ENCODE data around the gene C16orf74. TPM values are rescaled to one million over a fixed set of nuclear protein-coding genes. Genes with fewer than 3 reads are reported as not detected.

C16orf74 gene
- total RNA-seq, 1 experiment from 2014 or later, result 68.5 TPM

DNA sequence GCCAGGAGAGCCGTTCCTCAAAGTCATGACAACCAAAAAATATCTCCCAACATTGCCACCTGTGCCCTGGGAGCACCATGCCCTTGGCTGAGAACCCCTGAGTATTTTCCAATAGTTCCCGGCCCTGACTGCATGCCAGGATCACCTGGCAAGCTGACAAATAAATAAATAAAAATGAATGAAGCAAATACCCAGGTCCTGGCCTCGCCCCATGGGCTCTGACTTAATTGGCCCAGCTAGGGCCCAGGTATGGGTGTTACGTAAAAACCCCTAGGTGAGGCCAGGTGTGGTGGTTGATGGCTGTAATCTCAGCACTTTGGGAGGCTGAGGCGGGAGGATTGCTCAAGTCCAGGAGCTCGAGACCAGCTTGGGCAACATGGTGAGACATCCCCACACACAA is 2.7 kb upstream of the C16orf74 start:
- peaks cover 24% of the 10 kb centered on the region for H3K4me1 Mint-ChIP-seq (ENCODE audit: insufficient read depth, unreplicated experiment)
- BruUV-seq (replicated peaks), result no TSS peak
- peak; percentile 95 for DNase-seq (ENCODE audit: unreplicated experiment)
- H3K27me3 Mint-ChIP-seq (ENCODE audit: insufficient read depth, unreplicated experiment), result no peaks in the 10 kb centered on the region
- no peak overlapping the region for H3K4me3 Mint-ChIP-seq (ENCODE audit: unreplicated experiment)
- H3K9me3 Mint-ChIP-seq (ENCODE audit: unreplicated experiment), result no peaks in the 10 kb centered on the region
- no peak overlapping the region for H3K27ac Mint-ChIP-seq (ENCODE audit: low read depth, unreplicated experiment)
- CTCF ChIA-PET, result interaction anchor here (0.8 to 1.7 kb wide), 2 partner anchors 17 to 21 kb away, joined by 3 to 4 read pairs; no protein-coding TSS in a partner anchor
- intact Hi-C loops (cut with micrococcal nuclease), result loop anchor here (5.0 kb wide), 1 partner anchor 44 kb away; the partner anchor contains the start of genes COX4I1 and EMC8
- POLR2A ChIA-PET, result interaction anchor here (1.2 to 2.9 kb wide), 4 partner anchors 14 to 141 kb away, joined by 5 to 13 read pairs (median 7); partner anchors contain the start of gene GSE1
- TF ChIP-seq CTCF (IDR thresholded peaks at IDR 0.05; ENCODE audit: unreplicated experiment), result no peak
- H3K36me3 Mint-ChIP-seq (ENCODE audit: insufficient read depth, unreplicated experiment), result peaks cover 8% of the 10 kb centered on the region

- TF ChIP-seq CTCF (IDR thresholded peaks at IDR 0.05; ENCODE audit: unreplicated experiment), result no peak
- no TSS peak for BruUV-seq (replicated peaks)
These were observed 1.9 kb upstream of the C16orf74 start for GRCh38 chr16:85752511-85753420.

DNA sequence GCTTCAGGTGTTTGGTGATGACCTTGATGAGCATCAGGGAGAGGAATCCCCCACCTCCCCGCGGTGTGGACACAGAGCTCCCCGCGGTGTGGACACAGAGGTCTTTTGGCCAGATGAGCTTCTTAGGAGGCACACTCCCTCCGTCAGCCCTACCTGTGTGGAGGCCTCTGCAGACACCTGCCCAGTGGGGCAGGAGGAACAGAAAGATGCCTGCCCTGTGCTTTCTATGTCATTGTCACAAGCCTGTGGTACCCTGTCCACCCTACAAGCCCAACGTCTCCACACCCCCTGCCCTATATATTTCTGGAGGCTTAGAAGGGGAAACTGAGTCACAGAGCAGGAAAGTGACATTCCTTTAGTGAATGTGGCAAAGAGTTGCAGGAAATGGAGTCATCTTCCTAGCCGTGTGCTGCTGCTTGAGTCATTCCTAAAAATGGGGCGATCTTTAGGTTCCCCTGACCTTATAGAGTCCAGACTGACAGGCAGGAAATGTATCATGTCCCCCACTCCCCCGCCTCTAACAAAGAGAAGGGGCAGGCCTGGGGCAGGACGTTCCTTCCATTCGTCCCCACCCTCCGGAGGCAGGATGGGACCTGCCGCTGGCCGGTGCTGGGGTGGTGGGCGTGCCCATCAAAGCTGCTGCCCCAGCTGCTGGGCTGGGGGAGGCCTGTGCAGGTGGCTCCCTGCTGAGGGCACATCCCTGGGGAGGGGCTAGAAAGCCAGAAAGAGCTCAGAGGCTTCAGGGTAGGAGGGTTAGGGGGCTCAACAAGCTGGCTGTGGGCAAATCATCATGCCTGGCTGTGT is 1.0 kb upstream of the C16orf74 start:
- ChIA-PET CTCF (interaction anchor here (0.6 to 1.2 kb wide), 6 partner anchors 9 to 47 kb away, joined by 3 to 5 read pairs (median 4); no protein-coding TSS in a partner anchor), POLR2A (interaction anchor here (0.7 to 2.9 kb wide), 6 partner anchors 11 to 49 kb away, joined by 3 to 14 read pairs (median 4); no protein-coding TSS in a partner anchor)
- BruUV-seq (replicated peaks), result TSS peak; percentile 73
- intact Hi-C loops (cut with micrococcal nuclease), result loop anchor here (2.0 to 5.0 kb wide), 2 partner anchors 31 to 45 kb away; partner anchors contain the start of genes COX4I1 and EMC8
- DNase-seq (ENCODE audit: unreplicated experiment), result peak; percentile 88
- Mint-ChIP-seq H3K9me3 (ENCODE audit: unreplicated experiment) (no peaks in the 10 kb centered on the region), H3K4me3 (ENCODE audit: unreplicated experiment) (peak overlapping the region; percentile 79), H3K36me3 (ENCODE audit: insufficient read depth, unreplicated experiment) (peaks cover 8% of the 10 kb centered on the region), H3K27ac (ENCODE audit: low read depth, unreplicated experiment) (no peak overlapping the region), H3K4me1 (ENCODE audit: insufficient read depth, unreplicated experiment) (peaks cover 23% of the 10 kb centered on the region), H3K27me3 (ENCODE audit: insufficient read depth, unreplicated experiment) (no peaks in the 10 kb centered on the region)
- TF ChIP-seq CTCF (IDR thresholded peaks at IDR 0.05; ENCODE audit: unreplicated experiment), result no peak

More at GRCh38 chr16:85752511-85753420, 1.9 kb upstream of the C16orf74 start:
- Mint-ChIP-seq H3K27me3 (ENCODE audit: insufficient read depth, unreplicated experiment) (no peaks in the 10 kb centered on the region), H3K9me3 (ENCODE audit: unreplicated experiment) (no peaks in the 10 kb centered on the region), H3K36me3 (ENCODE audit: insufficient read depth, unreplicated experiment) (peaks cover 8% of the 10 kb centered on the region), H3K4me1 (ENCODE audit: insufficient read depth, unreplicated experiment) (peaks cover 24% of the 10 kb centered on the region), H3K4me3 (ENCODE audit: unreplicated experiment) (no peak overlapping the region), H3K27ac (ENCODE audit: low read depth, unreplicated experiment) (no peak overlapping the region)
- ChIA-PET POLR2A (interaction anchor here (0.7 to 2.9 kb wide), 9 partner anchors 10 to 194 kb away, joined by 3 to 14 read pairs (median 6); partner anchors contain the start of gene GSE1), CTCF (interaction anchor here (0.6 to 1.1 kb wide), 6 partner anchors 8 to 46 kb away, joined by 3 to 5 read pairs (median 4); no protein-coding TSS in a partner anchor)
- DNase-seq (ENCODE audit: unreplicated experiment), result peak; percentile 84
- intact Hi-C loops (cut with micrococcal nuclease), result loop anchor here (5.0 kb wide), 1 partner anchor 45 kb away; the partner anchor contains the start of genes COX4I1 and EMC8
